Renal cortical epithelial cell (primary cell): ENCODE measurements around the gene VPS13C. TPM values are rescaled to one million over a fixed set of nuclear protein-coding genes. Genes with fewer than 3 reads are reported as not detected.

Source experiments
- DNase-seq: peaks from one replicate; pipeline ENCODE4 v3.0.0-alpha.2; 2011; ENCODE audit warnings: low read depth
- total RNA-seq: library from RNA; depleted of rRNA; stranded (reverse); fragments of >200 nt; gene quantifications from 2 replicates; pipeline ENCODE4 v1.2.3, GENCODE V29; 2014

Gene VPS13C
- total RNA-seq = 58.5 and 117 TPM in 2 replicates

GRCh38 chr15:62060113-62060895 lies at the start of gene VPS13C:
Gene VPS13C (minus strand): TSS chr15:62060447. CDS start chr15:62060374, 73 bp downstream.
- DNase-seq = peak; percentile 81

- DNase-seq = no peak
Observed at GRCh38 chr15:62109437-62109836, 49.2 kb upstream of the VPS13C start.

DNA sequence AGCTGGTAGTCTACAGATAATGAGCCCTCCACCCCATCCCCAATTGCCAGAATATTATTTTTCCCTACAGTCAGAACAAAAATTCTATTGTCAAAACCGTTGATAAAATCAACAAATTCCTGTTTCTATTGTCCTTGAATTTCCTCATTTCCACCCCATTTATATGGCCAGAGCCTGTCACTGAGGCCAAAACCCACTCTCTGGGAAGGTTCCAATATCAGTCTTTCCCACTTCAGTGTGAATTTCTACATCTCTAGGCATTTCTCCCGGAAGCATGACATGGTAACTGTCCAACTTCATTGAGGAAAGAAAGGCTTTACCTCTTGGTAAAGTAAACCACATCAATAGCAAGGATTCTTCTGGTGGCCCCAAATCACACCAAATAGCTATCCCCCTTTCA lies 48.2 kb upstream of the VPS13C start:
- DNase-seq = no peak

DNA sequence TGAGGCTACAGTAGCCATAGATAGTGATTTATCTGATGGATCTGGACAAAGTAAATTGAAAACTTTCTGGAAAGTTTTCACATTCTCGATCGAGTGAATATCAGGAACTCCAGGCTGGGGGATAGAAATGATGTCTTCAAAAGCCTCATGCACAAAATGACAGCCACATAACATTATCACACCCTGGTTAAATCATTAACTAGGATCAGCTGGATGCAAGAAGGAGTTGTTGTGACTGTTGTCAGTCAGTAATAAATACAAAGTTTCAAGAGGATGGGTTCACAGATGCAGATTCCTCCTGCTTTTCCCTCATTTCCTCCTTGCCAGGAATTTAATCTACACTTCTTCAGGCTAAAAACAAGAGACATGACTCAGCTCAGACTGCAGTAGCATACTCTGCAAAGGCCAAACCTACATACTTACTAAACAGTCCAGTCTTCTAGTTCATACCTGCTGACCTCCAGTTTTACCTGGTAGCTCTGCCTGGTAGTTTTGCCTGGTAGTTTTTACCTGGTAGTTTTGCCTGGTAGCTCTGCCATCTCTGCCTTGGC lies 47.4 kb upstream of the VPS13C start:
- peak; percentile 73 for DNase-seq

GRCh38 chr15:62106096-62106495 lies 45.8 kb upstream of the VPS13C start:
- DNase-seq = no peak

- no peak for DNase-seq
Observed at GRCh38 chr15:62105266-62105665, 45.0 kb upstream of the VPS13C start.

GRCh38 chr15:62104846-62105245 lies 44.6 kb upstream of the VPS13C start:
- no peak for DNase-seq

DNA sequence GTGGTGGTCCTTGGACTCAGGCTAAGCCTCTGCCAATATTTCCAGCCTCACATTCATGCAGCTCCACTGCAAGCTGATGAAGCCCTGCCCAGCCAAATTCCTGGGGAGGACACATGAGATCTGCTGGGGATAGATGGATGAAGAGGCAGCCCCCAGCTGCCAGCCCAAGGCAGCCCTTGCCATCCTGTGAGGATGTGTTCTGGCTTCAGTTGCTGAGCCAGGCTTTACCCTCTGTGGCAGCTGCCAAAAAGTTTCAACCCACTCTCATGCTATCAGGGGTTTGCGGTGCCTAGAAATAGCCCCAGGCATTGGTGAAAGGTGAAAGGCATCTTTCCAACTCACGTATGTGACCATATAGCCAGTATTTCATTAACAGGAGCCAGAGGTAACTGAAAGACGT lies 44.2 kb upstream of the VPS13C start:
- DNase-seq = no peak

DNA sequence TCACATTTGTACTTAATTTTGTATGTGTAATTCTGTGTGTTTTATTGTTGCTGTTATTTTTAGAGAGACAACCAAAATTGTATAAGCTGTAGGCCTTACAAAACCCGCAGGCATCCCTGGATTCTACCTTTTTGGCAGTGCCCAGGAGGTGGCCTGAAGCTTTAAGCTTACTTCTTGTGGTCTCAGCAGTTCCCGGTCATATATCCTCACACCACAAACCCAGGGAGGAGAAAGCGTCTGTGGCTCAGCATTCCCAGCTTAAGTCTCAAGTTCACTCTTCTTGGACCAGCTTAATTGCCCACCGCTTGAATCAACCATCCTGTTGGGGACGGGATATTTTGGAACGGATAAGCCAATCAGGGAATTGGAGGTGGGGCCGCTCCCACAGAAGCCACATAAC lies 43.2 kb upstream of the VPS13C start:
- no peak for DNase-seq

- DNase-seq = no peak
Observed at GRCh38 chr15:62099094-62099601, 38.9 kb upstream of the VPS13C start.

DNA sequence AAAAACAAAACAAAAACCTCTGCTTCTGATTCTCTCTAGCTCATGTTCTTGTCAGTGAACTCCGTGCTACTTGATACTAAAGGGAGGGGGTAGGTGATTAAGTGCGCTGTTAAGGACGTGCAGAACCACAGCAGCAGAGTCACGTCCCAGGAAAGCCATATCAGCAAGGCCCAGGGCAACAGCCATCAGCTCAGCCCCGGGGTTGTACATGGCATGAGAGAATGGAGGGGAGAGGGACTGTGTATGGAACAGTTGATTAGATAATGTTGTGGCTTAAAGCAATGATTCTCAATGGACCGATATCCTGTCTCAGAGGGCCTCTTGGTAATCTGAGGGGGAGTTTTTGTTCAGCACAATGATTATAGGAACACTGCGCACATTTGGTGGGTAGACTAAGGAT lies 34.1 kb upstream of the VPS13C start:
- DNase-seq = no peak

GRCh38 chr15:62093809-62094208 lies 33.6 kb upstream of the VPS13C start:
- no peak for DNase-seq

- no peak for DNase-seq
Observed at GRCh38 chr15:62090988-62091387, 30.7 kb upstream of the VPS13C start.

- peak; percentile 54 for DNase-seq
Observed at GRCh38 chr15:62089616-62090015, 29.4 kb upstream of the VPS13C start.

DNA sequence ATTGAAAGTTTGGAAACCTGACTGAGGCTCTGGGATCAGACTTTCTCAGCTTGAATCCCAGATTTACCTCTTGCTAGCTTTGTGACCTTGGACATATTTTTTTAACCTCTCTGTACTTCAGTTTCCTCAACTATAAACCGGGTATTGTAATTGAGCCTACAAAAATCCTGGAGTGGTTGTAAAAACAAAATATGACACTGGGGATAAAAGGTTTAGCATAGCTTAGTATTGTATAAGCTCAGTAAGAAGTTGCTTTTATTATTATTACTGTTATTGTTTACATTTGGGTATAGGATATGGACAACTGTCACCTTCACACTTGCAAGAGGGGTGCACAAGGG lies 28.1 kb upstream of the VPS13C start:
- no peak for DNase-seq

GRCh38 chr15:62087671-62088352 lies 27.6 kb upstream of the VPS13C start:
- no peak for DNase-seq

GRCh38 chr15:62085740-62086139 lies 25.5 kb upstream of the VPS13C start:
- peak; percentile 57 for DNase-seq

GRCh38 chr15:62083194-62084154 lies 23.2 kb upstream of the VPS13C start:
- no peak for DNase-seq

DNA sequence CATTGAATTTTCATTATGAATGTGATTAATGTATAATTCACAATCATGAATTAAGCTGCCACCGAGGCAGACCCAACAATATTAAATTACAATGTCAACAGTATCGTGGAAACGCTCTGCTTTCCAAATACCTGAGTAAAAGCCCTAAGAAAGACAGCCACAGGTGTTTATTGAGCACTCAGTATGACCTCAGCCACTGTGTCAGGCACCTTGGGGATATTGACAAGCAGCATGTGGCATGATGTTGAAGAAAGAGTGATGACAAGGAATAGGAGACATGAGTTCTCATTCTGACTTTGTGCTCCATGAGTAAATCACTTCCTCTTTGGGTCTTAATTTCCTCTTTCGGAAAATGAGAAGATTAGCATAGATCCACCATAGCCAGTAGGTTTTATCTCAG lies 19.3 kb upstream of the VPS13C start:
- no peak for DNase-seq

DNA sequence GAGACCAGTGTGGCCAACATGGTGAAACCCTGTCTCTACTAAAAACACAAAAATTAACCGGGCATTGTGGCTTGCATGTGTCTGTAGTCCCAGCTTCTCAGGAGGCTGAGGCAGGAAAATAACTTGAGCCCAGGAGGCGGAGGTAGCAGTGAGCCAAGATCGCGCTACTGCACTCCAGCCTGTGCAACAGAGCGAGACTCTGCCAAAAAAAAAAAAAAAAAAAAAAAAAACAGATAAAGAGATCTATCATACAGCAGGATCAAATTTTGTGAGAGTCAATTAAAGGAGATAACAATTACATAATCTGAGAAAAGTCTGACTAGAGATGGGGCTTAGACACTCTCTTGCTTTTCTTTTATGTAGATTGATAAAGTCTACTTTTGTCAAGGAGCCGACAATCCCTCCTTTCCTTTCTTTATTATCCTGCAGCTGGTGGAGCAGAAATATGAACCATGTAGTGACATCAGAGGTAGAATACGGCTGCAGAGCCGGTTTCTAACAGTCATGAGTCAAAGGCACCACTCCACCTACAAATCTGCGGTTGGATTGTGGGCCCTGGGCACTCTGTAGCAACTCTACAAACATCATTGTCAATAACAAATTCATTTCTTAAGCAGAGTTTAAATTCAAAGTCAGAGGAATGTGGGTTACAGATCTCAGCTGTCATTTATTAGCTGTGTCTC lies 15.5 kb upstream of the VPS13C start:
- DNase-seq = peak; percentile 82

- peak; percentile 68 for DNase-seq
Observed at GRCh38 chr15:62071711-62072308, 11.6 kb upstream of the VPS13C start.
